Breast epithelium (tissue), 4 donors: Measurements from ENCODE around the gene SYNGR3. TPM values are rescaled to one million over a fixed set of nuclear protein-coding genes. Genes with fewer than 3 reads are reported as not detected.
A peak's percentile ranks its signal among the peaks of the same experiment; 100 is the strongest.

Experiments
- DNase-seq, 2 donors: peaks; one replicate each; pipeline ENCODE4 v3.0.0-alpha.2; 2019; ENCODE audit warnings: low spot score in 2 of 2
- H3K27ac ChIP-seq, 2 donors: fragments of 200-600 bp; sonication (generic) in 1 of 2; one replicate each; pipeline ENCODE4 v1.5.1; 2016 to 2019; ENCODE audit warnings: mild to moderate bottlenecking in 1 of 2
- H3K27me3 ChIP-seq, 2 donors: fragments of 200-600 bp; sonication (generic) in 1 of 2; one replicate each; pipeline versions ENCODE4 v1.5.1 to v1.6.0; 2017 to 2019; ENCODE audit warnings: control low read depth in 1 of 2, mild to moderate bottlenecking in 1 of 2
- H3K36me3 ChIP-seq: fragments of 200-600 bp; one replicate; pipeline ENCODE4 v1.5.1; 2019
- H3K4me1 ChIP-seq, 2 donors: fragments of 200-600 bp; sonication (generic); one replicate each; pipeline ENCODE4 v1.5.1; 2016 to 2019; ENCODE audit warnings: control low read depth in 1 of 2
- H3K4me3 ChIP-seq, 3 donors: fragments of 200-600 bp; sonication (generic); 1 replicate in 2 of 3; 2 replicates in 1 of 3; pipeline ENCODE4 v1.5.1; 2016 to 2019; ENCODE audit warnings: mild to moderate bottlenecking in 3 of 3, moderate library complexity in 2 of 3
- H3K9me3 ChIP-seq, 2 donors: fragments of 200-600 bp; sonication (generic) in 1 of 2; one replicate each; pipeline ENCODE4 v1.5.1; 2016 to 2019; ENCODE audit warnings: control low read depth in 1 of 2
- POLR2A ChIP-seq: fragments of 450-650 bp; IDR thresholded peaks from one replicate; pipeline ENCODE4 v1.6.1; 2016; ENCODE audit warnings: antibody characterized with exemption, mild to moderate bottlenecking, moderate library complexity
- POLR2AphosphoS5 ChIP-seq, 3 donors: sonication (generic); formaldehyde crosslinking; IDR thresholded peaks; one replicate each; pipeline ENCODE4 v1.6.1; 2017; ENCODE audit warnings: antibody characterized with exemption in 3 of 3
- intact Hi-C: fragments of 100-400 bp; cut with DNase I; formaldehyde crosslinking; loops from one replicate; pipeline ENCODE4 v1.15.1; 2023; ENCODE audit warnings: low total_unique reads
- total RNA-seq, 3 donors: library from RNA; depleted of rRNA; stranded (reverse); fragments of >200 nt; gene quantifications; one replicate each; pipeline ENCODE4 v1.1.0, GENCODE V29; 2016
- TF ChIP-seq, protein P1 (sequence below), 3 donors: fragments of 450-650 bp; IDR thresholded peaks; one replicate each; pipeline ENCODE4 v1.5.1; 2016 to 2017; ENCODE audit warnings: antibody characterized with exemption in 3 of 3, mild to moderate bottlenecking in 3 of 3, moderate library complexity in 3 of 3

The SYNGR3 gene
- total RNA-seq, 3 donors from 2014 or later: 0.44 to 2.0 (median 0.64) TPM

DNA sequence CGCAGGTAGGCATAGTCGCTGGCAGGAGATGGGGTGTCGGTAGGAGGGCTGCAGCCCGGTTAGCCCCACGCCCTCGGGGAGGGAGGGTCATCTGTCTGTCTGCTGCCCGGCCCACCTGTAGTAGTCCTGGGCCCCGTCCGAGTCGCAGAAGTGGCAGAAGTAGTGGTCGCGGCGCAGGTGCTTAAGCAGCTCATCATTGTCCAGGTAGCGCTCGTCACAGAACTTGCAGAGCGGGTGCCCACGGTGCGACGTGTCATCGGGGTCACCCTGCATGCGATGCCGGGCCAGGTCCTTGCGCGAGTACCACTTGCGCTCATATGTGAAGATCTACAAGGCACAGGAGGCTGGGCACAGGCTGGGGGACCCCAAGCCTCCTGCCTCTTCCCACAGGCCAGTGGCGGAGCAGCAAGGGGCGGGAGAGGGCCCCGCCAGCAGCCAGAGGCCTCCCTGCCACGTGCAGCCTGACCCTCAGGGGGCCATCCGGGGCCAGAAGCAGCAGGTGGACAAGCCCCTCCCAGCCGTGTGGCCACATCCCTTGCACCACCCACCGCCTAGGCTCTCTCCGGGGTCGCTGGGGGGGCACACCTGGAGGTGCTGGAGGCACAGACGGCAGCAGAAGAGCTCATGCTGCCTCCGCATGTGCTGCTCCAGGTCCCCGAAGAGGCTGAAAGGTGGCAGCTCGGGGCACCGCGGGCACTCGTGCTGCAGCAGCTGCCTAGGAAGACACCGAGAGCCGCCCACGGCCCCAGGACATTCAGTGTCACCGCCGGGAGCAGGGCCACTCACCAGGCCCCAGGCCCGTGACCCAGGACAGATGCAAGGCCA, 12.8 kb downstream of the SYNGR3 start:
- H3K36me3 ChIP-seq: peaks cover 12% of the 10 kb centered on the region
- H3K27me3 ChIP-seq: no peaks in the 10 kb centered on the region
- no peaks in the 10 kb centered on the region for H3K9me3 ChIP-seq
- intact Hi-C loops: no loop called here
- peaks cover 6 to 25% of the 10 kb centered on the region in 2 donors for H3K4me1 ChIP-seq
- TF ChIP-seq POLR2AphosphoS5 (IDR thresholded peaks at IDR 0.05): no peak
- no peak for TF ChIP-seq POLR2A
- TF ChIP-seq, protein P1, sequence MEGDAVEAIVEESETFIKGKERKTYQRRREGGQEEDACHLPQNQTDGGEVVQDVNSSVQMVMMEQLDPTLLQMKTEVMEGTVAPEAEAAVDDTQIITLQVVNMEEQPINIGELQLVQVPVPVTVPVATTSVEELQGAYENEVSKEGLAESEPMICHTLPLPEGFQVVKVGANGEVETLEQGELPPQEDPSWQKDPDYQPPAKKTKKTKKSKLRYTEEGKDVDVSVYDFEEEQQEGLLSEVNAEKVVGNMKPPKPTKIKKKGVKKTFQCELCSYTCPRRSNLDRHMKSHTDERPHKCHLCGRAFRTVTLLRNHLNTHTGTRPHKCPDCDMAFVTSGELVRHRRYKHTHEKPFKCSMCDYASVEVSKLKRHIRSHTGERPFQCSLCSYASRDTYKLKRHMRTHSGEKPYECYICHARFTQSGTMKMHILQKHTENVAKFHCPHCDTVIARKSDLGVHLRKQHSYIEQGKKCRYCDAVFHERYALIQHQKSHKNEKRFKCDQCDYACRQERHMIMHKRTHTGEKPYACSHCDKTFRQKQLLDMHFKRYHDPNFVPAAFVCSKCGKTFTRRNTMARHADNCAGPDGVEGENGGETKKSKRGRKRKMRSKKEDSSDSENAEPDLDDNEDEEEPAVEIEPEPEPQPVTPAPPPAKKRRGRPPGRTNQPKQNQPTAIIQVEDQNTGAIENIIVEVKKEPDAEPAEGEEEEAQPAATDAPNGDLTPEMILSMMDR (IDR thresholded peaks at IDR 0.05): no peak
- no peak for DNase-seq
- no peak overlapping the region for H3K27ac ChIP-seq
- no peak overlapping the region for H3K4me3 ChIP-seq

- Histone ChIP-seq H3K36me3 (peaks cover 12% of the 10 kb centered on the region), H3K4me1 (peaks cover 13 to 30% of the 10 kb centered on the region in 2 donors), H3K4me3 (no peak overlapping the region), H3K27me3 (no peaks in the 10 kb centered on the region), H3K9me3 (no peaks in the 10 kb centered on the region), H3K27ac (no peak overlapping the region)
- no peak for TF ChIP-seq POLR2A
- no peak for DNase-seq
- intact Hi-C loops: no loop called here
Measured at GRCh38 chr16:2003231-2003826, 13.6 kb downstream of the SYNGR3 start.

DNA sequence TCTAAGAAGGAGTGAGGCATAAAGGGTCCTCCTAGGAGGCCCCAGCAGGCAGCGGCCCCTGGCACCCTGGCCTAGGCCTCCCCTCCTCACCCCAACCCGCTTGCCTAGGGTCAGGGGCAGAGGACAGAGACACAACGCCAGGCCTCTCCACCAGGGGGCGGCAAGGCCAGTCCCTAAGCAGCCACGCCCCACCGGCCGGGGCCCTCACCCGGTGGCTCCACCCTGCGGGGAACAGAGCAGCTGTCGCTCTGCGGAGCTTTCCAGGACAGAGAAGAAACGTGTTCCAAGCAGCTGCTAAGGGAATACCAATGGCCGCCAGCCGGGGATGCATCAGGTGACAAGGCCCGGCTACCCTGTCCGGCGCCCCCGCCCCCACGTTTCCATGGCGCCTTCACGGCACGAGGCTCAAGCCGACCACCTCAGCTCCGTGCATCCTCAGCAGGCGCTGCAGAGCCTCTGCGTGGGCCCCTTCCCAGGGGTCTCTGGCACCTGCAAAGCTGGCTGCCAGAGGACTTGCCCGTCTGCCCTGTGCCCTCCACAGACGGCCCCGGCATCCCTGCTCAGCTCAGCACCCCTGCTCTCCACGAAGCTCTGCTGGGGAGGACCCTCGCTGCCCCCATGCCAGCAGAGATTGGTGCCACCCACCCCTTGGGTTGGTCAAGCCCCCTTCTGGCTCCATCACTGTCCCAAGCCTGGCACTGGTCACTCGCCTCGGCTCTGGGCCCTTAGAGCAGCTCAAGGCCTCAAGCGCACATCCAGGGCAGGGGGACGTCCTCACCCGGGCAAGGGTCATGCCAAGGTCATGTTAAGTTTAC, 14.3 kb downstream of the SYNGR3 start:
- peak overlapping the region in 2 of 3 donors; percentile 2 to 17 for H3K4me3 ChIP-seq
- H3K27ac ChIP-seq: no peak overlapping the region

DNA sequence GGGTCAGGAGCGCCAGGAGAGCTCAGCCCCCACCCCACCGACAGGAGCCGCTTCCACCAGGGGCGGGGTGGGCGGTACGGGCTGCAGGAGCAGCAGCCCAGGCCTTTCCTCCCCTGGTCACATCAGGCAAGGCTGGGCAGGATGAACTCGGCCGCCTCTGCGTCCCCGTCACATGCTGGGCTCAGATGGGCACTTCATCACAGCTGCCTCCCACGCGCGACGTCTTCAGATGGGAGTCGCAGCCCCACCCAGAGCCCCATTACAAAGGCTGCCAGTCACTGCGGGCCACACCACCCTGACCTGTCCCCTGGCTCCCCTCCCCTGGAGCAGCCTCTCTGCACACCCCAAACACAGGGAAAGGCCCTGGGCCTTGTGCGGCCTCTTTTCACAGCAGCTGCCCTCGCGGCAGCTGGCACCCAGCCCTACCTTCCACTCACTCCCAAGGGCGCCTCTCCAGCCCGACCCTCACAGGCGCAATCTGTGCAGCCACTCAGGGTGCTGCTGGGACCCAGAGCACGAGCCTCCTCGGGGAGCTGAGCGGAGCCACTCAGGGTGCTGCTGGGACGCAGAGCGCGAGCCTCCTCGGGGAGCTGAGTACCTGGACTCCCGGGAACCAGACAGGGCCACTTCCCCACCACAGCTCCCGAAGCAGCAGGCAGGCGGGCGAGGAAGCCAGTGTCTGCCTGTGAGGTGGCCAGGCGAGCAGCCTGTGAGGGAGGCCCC, 15.2 kb downstream of the SYNGR3 start:
- Histone ChIP-seq H3K27ac (no peak overlapping the region), H3K36me3 (peaks cover 12% of the 10 kb centered on the region), H3K9me3 (no peaks in the 10 kb centered on the region), H3K27me3 (no peaks in the 10 kb centered on the region), H3K4me1 (peaks cover 13 to 30% of the 10 kb centered on the region in 2 donors), H3K4me3 (no peak overlapping the region)
- no peak for TF ChIP-seq POLR2A
- TF ChIP-seq, protein P1 (IDR thresholded peaks at IDR 0.05): no peak
- no peak for TF ChIP-seq POLR2AphosphoS5 (IDR thresholded peaks at IDR 0.05)
- DNase-seq: no peak
- intact Hi-C loops: loop anchor here (5.0 kb wide), 1 partner anchor 1798 kb away; no protein-coding TSS in a partner anchor

More for the DNA sequence above, 14.3 kb downstream of the SYNGR3 start:
- Histone ChIP-seq H3K4me1 (peaks cover 13 to 30% of the 10 kb centered on the region in 2 donors), H3K36me3 (peaks cover 12% of the 10 kb centered on the region), H3K27me3 (no peaks in the 10 kb centered on the region), H3K9me3 (no peaks in the 10 kb centered on the region)
- intact Hi-C loops: no loop called here
- peak; percentile 74 to 89 for DNase-seq
- TF ChIP-seq, protein P1 (IDR thresholded peaks at IDR 0.05): peak; percentile 80 to 91 (median 84)
- no peak for TF ChIP-seq POLR2A

DNA sequence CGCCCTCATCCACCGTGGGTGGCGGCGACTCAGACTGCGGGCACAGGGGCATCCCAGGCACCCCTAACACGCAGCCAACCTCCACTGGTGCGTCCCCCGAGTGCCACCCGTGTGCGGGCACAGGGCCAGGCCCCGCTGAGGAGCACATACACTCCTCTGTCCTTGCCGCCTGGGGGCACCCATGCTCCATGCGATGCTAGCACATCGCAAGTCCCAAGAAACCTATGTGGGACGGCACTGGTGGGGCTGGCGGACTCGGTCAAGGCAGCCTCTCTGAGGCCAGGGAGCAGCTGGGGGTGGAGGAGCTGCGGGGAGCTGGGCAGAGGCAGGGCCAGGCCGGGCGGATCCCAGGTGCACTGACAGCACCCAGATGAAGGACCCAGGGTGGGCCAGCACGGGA, 15.9 kb downstream of the SYNGR3 start:
- TF ChIP-seq, protein P1 (IDR thresholded peaks at IDR 0.05): no peak
- no peak for TF ChIP-seq POLR2AphosphoS5 (IDR thresholded peaks at IDR 0.05)
- TF ChIP-seq POLR2A: no peak
- Histone ChIP-seq H3K27ac (no peak overlapping the region), H3K4me3 (no peak overlapping the region), H3K27me3 (no peaks in the 10 kb centered on the region), H3K4me1 (peaks cover 13 to 30% of the 10 kb centered on the region in 2 donors), H3K9me3 (no peaks in the 10 kb centered on the region), H3K36me3 (peaks cover 12% of the 10 kb centered on the region)
- intact Hi-C loops: loop anchor here (5.0 kb wide), 1 partner anchor 1798 kb away; no protein-coding TSS in a partner anchor
- no peak for DNase-seq
